HG03280 (cell line): ENCODE measurements around the gene FEV.

Source experiments
- ATAC-seq: cut with Tn5 transposase; IDR thresholded peaks from one replicate; pipeline ENCODE4 v1.9.1; 2021; ENCODE audit warnings: mild to moderate bottlenecking, moderate library complexity; ENCODE audit not compliant: unreplicated experiment

Gene FEV

DNA sequence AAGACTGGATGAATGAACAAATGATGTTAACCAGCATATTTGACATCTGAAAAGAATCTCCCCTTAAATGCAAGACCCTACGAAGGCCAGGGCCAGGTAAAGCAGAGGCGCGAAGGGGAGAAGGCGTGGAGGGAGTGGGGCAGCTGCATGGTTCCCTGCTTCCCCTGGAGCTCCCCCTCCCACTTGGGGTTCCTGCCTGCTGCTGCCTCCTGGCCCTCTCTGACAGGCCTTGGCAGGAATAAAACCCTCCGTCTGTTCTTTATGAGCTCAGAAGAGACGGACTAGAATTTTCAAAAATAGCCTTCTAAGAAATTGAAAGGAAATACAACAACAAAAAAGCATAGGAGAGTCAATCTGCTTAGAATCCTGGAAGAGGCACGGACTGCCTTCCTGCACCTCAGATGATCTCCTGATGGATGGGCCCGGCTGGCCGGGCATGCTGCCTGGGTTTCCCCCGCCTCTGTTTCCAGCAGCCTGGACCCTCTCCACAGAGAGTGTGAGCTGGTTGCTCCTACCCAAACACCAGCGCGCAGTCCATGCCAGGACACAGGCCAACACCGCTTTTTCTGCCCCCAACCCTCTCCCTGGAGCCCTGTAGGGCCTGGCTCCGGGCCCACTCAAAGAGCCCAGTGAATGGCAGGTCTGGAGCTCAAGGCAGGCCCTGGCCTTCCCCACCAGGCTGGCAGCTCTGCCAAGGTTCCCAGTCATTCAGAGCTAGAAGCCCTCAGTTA, 32.4 kb upstream of the FEV start:
- no peak for ATAC-seq

DNA sequence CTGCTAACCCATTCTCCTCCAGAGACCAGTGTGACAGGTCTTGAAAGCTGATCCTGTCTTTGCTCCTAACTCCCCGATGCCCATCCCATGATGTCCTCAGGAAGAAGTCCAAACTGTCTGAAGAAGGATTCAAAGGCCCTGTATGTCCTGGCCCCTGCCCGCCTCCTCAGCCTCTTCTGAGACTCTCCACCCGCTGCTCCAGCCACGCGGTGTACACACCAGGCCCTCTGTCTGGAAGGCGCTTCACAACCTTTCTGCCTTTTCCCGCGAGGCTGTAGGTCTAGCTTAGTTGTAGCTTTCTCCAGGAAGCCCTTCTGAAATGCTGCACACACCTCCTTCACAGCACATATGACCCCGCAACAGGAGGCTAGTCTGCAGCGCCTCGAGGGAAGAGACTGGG, 31.7 kb upstream of the FEV start:
- ATAC-seq: no peak

DNA sequence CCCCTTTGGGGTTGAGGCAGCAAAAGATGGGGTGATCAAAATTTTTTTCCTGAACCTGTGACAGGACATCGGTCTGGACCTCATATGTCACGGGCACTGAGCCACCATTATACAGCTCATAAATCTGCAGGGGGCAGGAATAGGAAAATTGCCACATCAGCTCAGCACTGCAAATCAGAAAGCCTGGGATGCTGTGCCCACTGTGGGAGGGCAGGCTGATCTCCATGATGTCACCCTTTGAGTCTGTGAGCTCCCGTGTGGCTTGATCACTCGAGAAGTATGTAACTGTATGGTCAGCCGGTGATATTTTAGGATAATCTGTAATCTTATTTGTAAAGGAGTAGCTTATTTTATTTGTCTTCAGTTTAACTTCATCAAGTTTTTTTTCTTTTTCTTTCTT, 25.9 kb upstream of the FEV start:
- no peak for ATAC-seq

DNA sequence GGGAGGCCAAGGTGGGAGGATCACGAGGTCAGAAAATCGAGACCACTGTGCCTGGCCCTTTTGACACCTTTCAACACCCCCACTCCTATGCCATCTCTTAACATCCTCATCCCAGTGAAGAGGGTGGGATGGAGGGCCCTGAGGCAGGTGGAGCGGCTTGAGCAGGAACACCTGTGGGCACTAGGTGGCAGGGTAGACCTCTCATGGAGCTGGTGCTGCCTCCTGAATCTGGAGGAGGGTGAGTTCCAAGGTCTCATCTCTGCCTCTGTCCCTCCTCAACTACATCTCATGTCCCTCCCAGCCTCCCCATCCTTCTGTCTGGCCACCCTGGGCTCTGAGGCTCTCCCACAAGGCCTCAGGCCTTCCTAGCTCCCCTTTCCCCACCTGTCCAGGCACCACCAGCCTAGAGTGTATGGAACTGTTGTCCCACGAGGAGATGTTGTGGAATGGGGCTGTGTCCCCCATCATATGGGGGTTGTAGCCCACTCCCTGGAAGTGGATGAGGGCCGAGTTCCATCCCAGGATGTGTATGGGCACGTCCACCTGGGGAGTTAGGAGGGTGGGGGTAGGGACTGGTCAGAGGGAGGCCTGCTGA, 25.3 kb upstream of the FEV start:
- no peak for ATAC-seq

DNA sequence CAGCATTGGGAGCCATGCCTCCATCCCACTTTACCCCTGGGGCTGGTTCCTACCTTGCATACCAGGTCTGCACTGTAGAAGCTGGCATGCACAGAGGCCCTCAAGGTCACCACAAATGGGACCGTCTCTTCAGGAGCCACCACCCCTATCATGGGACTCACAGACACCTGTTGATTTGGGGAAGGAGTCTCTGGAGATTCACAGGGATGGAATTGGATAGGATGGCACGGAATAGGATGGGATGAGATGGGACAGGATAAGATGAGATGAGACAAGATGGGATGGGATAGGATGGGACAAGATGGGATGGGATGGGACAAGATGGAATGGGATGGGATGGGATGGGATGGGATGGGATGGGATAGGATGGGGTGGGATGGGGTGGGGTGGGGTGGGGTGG, 24.3 kb upstream of the FEV start:
- ATAC-seq: no peak

DNA sequence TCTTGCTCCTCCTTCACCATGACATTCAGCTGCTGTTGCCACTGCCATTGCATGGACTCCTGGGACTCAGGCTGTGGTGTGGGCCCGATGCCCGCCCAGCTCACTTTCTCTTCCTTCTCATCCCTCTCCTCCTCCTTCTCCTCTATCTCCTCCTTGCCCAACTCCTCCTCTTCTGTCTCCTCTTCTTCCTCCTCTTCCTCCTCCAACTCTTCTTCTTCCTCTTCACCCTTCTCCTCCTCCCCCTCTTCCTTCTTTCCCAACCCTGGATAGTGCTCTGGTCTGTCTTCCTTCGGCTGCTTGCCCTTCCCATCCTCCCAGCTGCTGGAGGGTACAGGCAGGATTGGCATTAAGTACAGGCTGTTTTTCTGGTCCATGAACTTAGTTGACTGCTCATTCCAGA, 19.0 kb upstream of the FEV start:
- ATAC-seq: no peak

DNA sequence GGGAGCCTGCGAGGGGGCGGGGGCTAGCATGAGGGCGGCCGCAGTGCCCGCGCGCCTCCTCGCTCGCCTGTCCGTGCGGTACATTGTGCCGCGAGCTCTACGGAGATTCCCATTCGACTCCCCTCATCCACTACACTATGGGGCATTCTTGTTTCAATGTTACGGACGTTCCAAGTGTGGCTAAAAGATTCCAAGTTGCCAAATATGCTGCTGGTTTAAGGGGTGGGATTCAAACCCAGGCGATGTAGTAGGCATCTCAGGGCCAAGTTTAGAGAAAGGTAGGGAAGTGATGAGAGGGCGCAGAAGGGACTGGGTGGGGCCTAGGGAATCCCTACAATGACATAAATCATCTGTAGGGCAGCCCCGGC, 18.3 kb upstream of the FEV start:
- ATAC-seq: no peak

DNA sequence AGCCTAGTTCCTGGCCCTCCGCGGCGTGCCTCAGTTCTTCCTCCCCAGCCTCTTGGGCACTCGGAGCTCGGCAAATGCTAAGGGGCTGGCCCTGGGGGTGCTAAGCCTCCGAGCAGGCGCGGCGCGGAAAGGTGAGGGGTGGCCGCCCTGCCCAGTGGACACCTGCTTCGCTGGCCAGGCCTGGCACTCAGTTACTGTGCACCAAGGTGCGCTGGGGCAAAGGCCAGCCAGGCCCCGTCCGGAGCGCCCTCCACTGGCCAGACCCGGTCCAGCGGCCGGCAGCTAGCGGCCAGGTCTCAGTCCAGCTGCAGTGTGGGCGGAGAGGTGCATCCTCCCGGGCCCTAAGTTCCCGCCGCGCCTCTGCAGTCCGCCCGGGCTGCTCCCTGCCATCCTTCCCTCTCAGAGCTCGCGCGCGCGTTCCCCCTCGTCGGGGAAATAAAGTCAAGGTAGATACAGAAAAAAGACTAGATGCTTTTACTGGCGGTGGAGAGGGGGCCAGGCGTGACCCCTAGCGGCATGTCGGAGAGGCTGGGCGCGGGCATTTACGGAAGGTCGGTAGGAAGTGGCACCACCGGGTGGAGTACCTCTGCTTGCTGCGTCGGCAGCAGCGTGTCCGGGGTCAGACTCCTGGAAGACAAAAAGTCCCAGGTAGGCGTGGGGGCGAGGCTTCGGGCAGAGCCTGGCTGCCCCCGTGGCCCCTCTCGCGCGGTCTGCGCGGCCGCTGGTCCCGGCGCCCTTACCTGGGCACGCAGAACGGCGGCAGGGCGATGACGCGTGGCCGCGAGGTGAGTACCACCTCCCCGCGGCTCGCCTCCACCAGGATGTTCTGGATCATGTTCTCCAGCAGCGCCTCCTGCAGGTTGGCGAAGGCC, 17.6 kb upstream of the FEV start:
- ATAC-seq: no peak

DNA sequence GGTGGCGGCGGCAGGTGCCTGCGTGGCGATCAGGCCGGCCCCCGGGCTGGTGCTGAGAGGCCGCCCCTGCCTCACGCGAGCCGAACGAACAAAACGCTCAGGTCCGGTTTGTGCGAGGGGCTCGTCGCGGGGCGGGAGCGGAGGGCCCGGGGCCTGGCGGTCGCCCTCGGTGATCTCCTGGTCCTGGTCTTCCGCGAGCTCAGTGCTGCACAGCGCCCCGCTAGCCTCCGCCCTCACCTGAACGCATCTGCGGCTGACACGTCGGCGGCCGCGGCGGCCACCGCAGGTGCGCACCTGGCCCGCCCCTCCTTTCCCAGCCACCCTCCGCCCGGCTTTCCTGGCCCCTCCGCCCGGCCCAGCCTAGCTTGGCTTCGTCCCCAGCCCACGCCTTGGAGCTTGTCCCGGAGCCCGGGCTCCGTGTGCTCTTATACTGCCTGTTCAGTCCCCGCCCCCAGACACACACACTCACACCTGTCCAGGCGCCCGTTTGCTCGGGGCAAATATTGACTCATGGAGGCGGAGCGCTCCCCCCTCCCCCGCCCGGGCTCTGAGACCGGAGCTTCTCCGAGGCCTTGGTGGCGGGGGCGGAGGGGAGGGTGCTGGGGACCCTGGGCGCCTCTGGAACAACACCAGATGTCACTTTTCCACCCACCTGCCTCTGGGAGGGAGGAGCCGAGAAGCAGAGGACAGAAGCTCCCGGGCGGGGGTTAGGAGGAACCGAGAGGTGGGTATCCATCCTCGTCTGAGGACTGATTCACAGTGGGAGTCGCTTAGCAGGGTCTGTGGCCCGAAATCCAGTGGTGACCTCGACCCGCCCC, 16.8 kb upstream of the FEV start:
- ATAC-seq: no peak

DNA sequence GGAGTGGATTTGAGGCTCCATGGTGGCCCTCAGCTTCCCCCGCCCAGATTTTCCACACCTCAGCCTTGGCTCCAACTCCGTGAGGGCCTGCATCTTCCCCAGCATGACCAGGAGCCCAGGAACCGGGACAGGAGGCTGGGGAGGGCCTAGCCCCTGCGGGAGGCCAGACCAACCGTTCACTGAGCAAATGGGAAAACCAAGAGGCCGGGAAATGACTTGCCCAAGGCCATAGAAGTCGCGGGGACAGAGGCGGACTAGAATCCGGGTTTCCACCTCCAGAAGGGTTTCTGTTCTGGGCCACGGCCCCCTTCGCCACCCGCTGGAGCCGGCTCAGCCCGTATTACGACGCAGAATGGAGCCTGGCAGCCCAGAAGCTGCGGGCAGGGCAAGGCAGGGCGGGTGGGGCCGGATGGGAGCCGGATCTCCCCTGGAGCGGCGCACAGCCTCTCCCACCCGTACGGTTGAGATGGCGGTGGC, 16.2 kb upstream of the FEV start:
- ATAC-seq: no peak

DNA sequence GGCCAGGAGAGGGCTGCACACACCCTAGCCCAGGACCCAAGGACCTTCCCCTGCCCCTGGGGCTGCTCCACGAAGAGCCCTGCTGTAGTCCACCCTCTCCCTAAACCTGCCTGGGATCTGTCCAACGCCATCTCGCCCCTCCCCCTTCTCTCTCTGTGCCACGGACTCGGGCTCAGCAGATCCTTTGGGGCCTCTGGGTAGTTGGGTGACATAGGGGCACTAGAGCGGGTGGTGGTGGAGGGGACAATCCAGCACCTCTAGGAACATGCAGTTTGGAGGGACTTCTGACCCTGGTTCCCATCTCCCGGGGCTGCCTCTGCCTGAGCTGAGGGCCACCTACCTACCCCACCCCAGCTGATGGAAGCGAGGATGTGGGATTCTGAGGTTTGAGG, 15.6 kb upstream of the FEV start:
- ATAC-seq: no peak

DNA sequence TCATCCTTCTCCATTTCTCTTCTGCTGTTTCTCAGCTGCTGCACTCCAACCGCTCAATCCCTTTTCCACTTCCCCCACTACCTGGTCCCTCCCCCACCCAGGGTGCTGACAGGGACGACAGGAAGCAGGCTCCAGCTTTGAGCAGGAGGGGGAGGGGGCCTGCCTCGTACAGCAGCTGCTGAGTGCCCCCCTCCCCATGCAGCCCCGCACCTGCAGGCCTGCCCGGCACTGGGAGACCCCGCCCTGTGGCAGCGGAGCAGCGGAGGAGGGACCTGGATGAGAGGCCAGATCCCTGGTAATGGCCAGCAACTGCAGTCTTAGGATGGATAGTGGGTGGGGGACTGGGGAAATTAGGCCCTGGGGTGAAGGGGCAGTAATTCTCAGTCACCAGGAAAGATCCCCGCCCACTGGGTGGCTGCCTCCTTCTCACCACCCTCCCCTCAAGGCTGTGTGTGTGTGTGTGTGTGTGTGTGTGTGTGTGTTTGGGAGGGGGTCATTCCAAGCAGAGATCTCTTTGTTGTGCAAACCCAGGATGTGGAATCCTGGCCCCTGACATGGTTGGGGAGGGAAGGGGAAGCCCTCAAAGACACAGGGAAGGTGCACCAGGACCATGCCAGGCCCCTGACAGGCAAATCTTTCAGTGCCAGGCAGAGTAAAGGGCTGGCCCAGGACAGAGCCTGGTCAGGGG, 15.0 kb upstream of the FEV start:
- no peak for ATAC-seq

DNA sequence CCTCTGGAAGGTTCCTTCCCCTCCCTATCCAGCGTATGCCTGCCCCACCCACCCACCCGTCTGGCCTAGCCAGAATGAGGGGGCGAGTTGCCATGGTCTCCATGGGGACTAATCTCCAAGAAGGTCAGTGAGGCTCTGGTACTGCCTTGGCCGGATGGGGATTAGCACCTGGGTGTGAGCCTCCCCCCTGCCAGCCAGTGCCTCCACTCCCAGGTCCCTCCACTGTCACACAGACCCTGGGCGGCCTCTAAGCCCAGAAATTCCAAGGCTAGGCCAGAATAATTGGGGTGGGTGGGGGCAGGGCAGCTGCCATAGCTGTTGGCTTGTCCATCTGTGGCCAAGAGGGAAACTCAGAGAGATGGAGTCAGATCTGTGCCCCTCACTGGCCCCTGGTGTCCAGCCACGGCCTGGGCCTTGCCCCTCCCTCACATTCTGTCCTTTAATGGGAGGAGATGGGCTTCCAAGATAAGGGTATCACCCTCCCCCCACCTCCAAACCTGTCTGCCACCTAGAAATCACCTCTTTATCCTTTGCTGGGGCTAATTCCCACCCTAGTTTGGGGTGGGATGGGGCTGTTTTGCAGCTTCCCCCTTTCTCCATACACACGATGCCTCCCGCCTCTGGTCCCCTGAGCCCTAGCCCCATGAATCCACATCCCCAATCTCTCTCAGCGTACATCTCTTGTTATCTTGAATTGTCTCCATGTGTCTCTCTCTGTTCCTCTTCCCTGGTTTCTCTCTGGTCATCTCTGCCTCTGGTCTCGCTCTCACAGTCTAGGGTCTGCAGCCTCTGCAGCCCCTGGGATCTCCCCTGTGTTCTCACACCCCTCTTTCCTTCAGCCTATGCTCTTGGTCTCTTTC, 14.3 kb upstream of the FEV start:
- ATAC-seq: no peak

DNA sequence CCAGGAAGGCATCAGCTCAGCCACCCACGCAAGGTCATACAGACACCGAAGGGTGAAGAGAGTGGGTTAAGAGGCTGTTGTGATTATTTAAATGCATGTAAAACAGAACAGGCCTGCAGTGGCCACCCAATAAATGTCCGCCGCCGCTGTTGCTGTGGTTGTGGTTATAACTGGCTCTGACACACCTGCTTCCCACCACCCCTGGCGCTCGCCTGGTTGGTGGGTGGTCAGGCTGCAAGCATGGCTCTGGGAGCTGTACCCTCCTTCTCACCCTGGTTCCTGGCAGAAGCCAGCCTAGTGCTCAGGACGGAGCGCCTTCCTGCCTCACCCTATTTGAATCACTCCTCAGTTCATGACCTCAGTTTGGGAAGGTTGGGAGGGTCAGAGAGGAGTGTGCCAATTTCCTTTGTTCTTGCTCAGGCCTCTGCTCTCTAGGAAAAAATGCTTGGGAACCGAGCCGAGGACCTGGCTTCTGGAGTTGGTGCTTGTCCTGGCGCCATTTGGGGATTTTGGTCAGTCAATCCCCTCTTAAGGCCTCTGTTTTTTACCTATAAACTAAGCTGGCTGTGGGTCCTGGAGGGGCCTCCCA, 13.5 kb upstream of the FEV start:
- no peak for ATAC-seq

DNA sequence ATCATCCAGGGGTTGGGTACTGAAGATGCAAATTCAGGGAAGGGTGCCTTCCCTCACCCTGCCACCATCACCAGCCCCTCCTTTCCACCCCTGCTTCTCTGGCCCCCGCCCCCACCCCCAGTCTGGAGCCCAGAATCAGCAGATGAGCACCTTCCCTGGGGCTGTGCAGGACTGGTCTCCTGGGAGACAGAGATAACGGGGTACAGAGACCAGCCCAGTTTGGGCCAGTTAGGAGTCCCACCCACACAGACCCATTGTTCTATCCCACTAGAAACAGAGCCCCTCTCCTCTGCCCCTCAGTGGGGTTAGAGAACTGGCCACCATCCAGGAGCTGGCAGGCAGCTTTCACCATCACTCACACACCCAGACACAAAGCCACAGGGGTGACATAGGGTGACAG, 12.7 kb upstream of the FEV start:
- no peak for ATAC-seq

DNA sequence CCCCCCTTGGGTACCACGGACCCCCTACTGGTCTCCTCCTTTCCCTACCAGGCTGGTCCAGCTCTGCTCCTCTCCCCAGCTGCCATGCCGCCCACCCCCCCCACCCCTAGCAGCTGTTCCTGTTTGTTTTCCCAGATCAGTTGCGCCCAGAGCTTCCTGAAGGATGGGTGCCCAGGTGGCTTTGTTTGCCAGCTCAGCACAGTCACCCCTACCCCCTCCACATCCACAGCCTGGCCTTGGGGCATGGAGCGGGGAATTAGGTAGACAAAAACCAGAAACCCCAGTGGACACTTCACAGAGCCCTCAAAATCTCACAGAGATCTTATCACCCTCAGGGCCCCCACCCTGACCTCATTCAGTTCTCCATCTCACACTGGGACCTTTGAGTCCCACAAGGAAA, 12.0 kb upstream of the FEV start:
- ATAC-seq: no peak

DNA sequence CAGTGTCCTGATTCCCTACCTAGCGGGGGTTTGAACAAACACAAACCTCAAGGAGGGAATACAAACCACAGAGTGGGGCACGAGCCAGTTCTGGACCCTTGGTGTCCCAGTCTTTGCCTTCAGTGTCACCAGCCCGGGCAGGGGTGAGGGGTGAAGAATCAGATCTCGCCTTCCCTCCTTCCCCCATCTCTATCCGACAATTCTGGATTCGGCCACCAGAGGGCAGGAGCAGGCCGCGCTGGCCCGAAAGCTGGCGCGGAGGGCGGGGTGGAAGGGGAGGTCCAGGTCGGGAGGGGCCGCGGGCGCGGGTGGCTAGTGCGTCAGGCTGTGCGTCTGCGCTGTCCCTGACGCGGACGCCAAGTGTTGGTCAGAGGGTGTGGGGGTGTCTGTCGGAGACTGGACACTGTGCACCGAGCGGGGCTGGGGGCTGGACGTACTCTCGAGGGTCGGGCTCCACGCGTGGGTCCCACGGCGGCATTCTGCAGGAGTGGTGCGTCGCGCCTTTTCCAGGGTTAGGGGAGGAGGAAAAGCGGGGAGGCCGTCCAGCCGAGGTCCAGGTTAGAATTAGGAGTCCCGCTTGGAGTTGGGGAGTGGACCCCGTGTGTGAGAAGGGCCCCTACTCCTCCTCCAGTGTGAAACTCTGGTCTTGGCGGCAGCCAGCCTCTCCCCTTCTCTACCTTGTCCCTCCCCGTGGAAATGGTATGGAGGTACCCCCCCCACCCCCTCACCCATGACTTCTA, 11.2 kb upstream of the FEV start:
- ATAC-seq: peak; percentile 71

DNA sequence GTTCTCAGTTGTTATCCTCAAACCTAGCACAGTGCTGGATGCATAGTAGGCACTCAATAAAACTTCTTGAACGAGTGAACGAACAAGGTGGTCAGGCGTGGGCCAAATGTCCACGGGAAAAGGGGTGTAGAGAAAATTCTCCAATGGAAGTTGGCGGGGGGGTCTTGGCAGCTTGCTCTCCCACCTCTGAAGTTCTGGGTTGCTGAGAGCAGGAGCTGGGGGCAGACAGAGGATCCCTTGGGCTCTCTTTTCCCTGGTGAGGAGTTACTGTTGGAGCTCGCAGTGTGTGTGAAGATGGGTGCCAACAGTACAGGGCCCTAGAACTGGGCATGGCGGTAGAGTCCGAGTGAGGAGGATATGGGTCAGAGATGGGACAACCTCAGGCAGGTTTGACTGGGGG, 10.6 kb upstream of the FEV start:
- ATAC-seq: no peak
